Stimulated activated CD4-positive, alpha-beta T cell treated with anti-CD3 and anti-CD28 coated beads, Interleukin-1b, Interleukin-23, amount 100 ng/mL, for 1 hour (primary cell): Measurements from ENCODE around the gene ESPN.
"Not testable (repeated sequence)": the region's sequence is repeated elsewhere in the genome, so short reads cannot be mapped to it uniquely, and the experiment has no call there.

Experiments used
- DNase-seq, 2 donors: peaks; one replicate each; pipeline ENCODE4 v3.0.0-alpha.2; 2020; ENCODE audit warnings: low read depth in 2 of 2

Gene ESPN

GRCh38 chr1:6427441-6428390 is 3.1 kb downstream of the ESPN start:
- DNase-seq, result no peak

GRCh38 chr1:6428453-6428852 is 3.9 kb downstream of the ESPN start:
- DNase-seq, result not testable (repeated sequence)

- not testable (repeated sequence) for DNase-seq
Observed at GRCh38 chr1:6429660-6430411, 5.3 kb downstream of the ESPN start.

GRCh38 chr1:6431645-6432579 is 7.3 kb downstream of the ESPN start:
- DNase-seq, result not testable (repeated sequence)

- DNase-seq, result no peak
Observed at GRCh38 chr1:6434186-6434585, 9.6 kb downstream of the ESPN start.

GRCh38 chr1:6435129-6435528 is 10.6 kb downstream of the ESPN start:
- DNase-seq, result no peak

- no peak for DNase-seq
Observed at GRCh38 chr1:6435547-6435946, 11.0 kb downstream of the ESPN start.

GRCh38 chr1:6436277-6436676 is 11.7 kb downstream of the ESPN start:
- not testable (repeated sequence) for DNase-seq

GRCh38 chr1:6437012-6437700 is 12.6 kb downstream of the ESPN start:
- not testable (repeated sequence) for DNase-seq

GRCh38 chr1:6438047-6438525 is 13.5 kb downstream of the ESPN start:
- peak in 1 of 2 donors; percentile 47 for DNase-seq

- DNase-seq, result peak in 1 of 2 donors; percentile 50
Observed at GRCh38 chr1:6440198-6441126, 15.9 kb downstream of the ESPN start.

GRCh38 chr1:6441586-6441985 is 17.0 kb downstream of the ESPN start:
- DNase-seq, result no peak

- DNase-seq, result no peak
Observed at GRCh38 chr1:6443339-6444115, 19.0 kb downstream of the ESPN start.

GRCh38 chr1:6444377-6444776 is 19.8 kb downstream of the ESPN start:
- DNase-seq, result no peak

GRCh38 chr1:6445062-6445763 is 20.6 kb downstream of the ESPN start:
- DNase-seq, result no peak

GRCh38 chr1:6445929-6446328 is 21.4 kb downstream of the ESPN start:
- not testable (repeated sequence) for DNase-seq

GRCh38 chr1:6446665-6447015 is 22.1 kb downstream of the ESPN start:
- no peak for DNase-seq
